Glomerular visceral epithelial cell (primary cell): Measurements from ENCODE around the gene TRAPPC2L.

Source experiments
- DNase-seq: peaks from one replicate; pipeline ENCODE4 v3.0.0-alpha.2; 2016; ENCODE audit errors: extremely low spot score

The TRAPPC2L gene

GRCh38 chr16:88909431-88910210 is 52.7 kb downstream of the TRAPPC2L start:
- DNase-seq = no peak

- no peak for DNase-seq
Measured at GRCh38 chr16:88910284-88911135, 53.6 kb downstream of the TRAPPC2L start.

GRCh38 chr16:88911136-88911945 is 54.4 kb downstream of the TRAPPC2L start:
- no peak for DNase-seq

GRCh38 chr16:88911946-88912310 is 55.0 kb downstream of the TRAPPC2L start:
- no peak for DNase-seq
